Astrocyte of the hippocampus (primary cell): ENCODE data around the gene ZMYM3.
A peak's percentile ranks its signal among the peaks of the same experiment; 100 is the strongest.
"Not testable (repeated sequence)": the region's sequence is repeated elsewhere in the genome, so short reads cannot be mapped to it uniquely, and the experiment has no call there.

Experiments
- DNase-seq: peaks from one replicate; pipeline ENCODE4 v3.0.0; 2011; ENCODE audit warnings: low read depth, low spot score

The ZMYM3 gene

DNA sequence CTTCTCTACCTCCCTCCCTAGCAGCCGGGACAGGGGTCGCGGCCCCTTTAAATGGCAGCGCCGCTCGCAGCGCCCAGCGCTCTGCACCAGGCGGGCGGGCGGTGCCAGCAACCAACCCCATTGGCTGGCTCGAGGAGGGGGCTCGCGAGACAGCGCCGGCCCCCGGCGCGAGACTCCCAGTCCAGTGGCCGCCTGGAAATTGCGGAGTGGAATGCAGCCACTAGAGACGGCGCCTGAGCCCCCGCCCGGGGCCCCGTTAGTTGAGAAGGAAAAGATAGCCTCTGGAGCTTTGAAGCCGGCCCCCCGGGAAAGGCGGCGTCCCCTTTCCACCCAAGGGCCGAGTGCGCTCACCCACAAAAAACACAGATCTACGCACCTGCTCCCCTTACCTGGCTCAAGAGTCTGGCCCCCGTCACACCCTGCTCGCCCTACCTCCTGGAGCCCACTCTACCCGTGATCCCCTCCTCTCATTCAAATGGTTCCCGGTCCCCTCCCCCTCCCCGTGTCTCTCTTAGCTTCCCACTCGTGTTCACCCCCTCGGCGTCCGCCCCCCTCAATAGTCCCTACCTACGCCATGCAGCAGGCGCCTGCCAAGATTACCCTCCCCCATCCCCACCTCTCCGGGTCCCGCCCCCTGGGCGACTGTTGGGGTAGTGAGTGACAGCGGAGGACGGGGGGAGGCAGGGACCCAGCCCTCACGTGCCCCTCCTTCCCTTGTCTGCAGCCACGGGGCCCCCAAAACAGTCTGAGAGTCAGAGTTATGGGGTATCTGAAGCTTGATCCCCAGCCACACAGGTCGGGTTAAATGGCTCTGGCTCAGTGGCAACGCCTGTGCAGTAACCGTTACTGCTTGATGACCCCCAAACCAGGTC, at the start of gene ZMYM3:
TSS of gene ZMYM3 (minus strand) at position 49 of the 872 bp plus-strand sequence. CDS start 885 bp downstream, outside the sequence.
- peak; percentile 94 for DNase-seq

DNA sequence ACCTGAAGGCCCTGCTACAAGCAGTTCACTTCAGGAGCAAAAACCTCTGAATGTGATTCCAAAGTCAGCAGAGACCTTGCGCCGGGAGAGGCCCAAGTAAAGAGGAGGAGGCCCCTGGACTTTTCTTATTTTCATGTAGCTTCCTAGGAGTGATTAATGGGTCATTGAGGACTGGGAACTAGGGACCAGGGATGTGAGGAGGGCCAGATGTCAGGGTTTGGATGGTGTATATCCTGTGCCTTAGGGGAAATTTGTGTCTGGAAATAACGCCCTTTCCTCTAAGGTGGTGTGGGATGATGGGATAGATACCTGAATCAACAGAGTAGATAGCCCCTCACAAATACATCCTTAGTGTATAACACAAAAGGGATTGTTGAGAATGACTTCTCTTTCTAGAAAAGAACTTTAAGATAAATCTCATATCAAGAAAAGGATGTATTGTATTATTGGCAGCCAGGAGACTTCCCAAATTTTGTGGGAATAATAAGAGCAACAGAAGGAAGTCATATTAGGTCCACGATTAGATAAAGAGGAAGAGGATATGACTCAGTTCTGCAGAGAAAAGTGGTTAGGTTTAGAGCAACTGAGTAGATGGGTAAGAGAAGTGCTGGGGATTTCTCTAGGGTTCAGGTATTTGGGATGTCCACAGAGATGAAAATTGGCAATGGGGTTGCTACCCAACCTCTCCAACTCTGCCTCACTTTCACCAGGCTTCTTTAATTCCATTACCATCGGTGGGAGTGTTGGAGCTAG, 48.7 kb upstream of the ZMYM3 start:
- no peak for DNase-seq

DNA sequence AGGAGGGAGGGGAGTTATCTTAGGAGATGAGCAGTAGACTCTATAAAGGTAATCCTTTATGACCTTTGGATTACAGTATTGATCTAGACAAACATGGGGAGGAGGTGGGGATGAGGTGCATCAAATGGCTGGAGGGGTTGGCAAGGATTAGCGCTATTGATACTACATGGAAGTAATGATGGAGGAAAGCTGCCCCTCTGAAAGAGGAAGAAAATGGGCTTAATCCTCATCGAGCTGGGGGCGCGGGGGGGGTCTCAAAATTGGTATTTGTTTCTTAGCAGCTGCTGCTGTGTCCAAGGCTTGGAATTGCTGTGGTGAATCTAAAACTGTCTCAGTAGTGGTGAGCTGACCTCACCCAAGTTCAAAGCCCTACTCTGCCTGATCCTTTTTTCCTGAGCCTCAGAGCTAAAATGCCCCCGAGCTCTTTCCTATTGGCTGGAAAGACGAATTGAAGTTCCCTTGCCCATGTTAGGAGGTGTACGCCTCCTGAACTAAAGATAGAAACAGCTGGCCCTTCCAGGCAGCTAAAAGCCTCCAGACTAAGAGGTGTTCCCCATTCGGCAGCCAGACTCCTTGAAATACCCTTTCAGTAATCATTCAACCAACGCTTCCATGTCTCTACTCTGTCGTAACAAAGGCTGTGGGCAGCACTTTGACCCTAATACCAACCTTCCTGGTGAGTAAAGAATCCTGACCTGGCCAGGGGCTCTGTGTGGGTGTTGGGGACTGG, 47.4 kb upstream of the ZMYM3 start, which contains the start of gene ITGB1BP2:
TSS of gene ITGB1BP2 (plus strand) at position 556 of the 730 bp plus-strand sequence. CDS start at position 613, 57 bp downstream.
- DNase-seq = peak; percentile 16

DNA sequence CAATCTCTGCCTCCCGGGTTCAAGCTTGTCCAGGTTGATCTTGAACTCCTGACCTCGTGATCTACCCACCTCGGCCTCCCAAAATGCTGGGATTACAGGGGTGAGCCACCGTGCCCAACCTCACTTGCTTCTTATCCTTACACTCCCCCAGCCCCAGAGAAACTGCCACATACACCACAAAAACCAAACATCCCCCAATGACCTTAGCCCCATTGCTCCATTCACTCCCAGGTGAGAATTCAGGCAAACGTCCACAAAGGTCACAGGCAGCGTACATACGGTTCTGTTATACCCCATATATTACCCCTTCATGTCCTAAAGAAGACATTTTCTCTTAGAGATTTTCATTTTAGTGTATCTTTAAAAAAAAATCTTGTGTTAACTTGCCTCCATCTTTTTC, 46.6 kb upstream of the ZMYM3 start:
- DNase-seq = not testable (repeated sequence)

DNA sequence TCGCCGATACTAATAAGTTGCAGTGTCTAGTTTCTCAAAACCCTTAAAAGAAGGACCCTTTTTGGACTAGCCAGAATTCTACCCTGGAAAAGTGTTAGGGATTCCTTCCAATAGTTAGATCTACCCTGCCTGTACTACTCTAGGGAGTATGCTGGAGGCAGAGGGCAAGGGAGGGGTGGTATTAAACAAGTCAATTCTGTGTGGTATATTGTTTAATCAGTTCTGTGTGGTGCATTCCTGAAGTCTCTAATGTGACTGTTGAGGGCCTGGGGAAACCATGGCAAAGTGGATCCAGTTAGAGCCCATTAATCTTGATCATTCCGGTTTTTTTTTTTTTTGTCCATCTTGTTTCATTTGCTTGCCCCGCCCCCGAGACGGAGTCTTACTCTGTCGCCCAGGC, 46.1 kb upstream of the ZMYM3 start:
- DNase-seq = not testable (repeated sequence)

DNA sequence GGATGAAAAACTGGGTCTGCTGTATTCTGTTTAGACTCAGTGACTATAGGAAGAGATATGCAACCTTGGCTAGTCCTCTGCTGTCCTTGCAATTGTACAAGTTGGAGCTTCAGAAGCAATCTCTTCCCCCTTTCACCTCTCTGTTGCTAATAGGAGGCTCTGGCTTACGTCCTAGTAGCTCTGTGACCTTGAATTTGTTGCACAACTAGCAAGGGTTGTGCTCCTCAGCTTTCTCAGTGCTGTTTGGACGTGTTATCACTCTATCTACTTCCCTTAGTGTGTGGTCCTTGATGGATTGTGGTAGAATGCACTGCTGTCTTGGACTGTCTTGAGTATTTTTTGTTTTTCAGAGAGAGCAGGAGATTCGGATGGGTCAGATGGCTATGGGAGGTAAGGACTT, 44.2 kb upstream of the ZMYM3 start:
- DNase-seq = no peak

DNA sequence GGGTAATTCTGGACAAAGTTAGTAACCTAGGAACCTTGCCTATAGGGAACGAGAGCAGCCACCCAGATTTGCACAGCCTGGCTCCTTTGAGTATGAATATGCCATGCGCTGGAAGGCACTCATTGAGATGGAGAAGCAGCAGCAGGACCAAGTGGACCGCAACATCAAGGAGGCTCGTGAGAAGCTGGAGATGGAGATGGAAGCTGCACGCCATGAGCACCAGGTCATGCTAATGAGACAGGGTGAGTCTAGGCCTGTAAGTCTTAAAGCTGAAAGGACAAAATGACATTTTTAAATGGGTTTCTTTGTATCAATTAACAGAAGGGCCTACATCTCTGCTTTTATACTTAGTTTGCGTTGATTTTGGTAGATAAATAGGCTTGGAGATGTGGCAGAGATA, 42.9 kb upstream of the ZMYM3 start:
- no peak for DNase-seq

DNA sequence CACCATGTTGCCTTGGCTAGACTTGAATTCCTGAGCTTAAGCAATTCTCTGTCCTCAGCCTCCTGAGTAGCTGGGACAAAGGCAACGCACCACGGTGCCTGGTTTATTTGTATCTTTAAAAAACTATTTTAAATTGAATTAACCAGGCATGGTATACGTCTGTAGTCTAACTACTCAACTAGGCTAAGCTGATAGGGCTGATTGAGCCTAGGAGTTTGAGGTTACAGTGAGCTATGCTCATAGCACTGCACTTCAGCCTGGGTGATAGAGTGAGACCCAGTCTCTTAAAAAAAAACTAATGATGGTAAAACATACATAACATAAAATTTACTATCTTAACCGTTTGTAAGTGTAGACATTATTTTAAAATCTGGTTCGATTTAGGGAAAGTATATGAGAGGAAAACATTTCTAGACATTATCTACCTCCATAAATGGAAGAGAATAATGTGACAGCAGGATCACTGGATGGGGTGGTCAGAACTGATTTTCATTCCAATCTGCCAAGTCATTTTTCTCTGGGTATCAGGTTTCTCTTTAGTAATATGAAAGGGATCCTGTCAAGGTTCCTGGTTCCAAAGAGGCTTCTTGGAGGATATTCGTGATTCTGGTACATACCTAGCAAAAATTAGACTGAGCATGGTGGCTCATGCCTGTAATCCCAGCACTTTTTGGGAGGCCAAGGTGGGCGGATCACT, 38.9 kb upstream of the ZMYM3 start:
- peak; percentile 48 for DNase-seq

DNA sequence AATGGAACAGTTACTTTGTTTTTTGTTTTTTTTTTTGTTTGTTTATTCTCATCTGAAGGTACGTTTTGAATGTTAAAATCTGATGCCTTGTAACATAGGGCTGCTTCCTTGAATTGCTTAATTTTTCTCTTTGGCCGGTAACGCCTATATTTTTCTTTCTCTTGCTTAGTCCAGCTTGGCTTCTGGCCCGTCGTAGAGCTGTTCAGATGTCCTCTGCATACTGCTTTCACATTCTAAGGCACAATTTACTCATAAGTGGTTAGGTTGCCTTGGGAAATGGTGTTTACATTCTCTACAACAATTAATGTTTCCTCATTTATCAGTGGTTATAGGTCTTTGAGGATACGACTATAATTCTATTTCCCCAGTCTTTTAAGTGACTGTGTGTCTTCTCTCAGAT, 37.4 kb upstream of the ZMYM3 start:
- DNase-seq = no peak

DNA sequence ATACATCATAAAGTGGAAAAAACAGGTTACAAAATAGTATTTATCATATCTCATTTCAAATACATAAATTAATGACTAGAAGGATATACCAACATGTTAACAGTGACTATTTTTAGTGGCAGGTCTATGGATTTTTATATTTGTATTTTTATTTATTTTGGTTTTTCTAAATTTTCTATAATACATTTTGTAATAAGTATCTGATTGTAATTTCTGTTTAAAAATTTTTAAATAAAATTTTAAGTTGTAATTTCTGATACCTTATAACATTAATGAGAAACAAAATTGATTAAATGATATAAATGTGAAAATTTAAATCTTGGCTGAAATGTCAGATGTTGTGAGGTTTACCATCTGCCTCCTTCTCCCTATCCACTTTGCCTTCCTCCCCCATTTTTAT, 32.0 kb upstream of the ZMYM3 start:
- no peak for DNase-seq

DNA sequence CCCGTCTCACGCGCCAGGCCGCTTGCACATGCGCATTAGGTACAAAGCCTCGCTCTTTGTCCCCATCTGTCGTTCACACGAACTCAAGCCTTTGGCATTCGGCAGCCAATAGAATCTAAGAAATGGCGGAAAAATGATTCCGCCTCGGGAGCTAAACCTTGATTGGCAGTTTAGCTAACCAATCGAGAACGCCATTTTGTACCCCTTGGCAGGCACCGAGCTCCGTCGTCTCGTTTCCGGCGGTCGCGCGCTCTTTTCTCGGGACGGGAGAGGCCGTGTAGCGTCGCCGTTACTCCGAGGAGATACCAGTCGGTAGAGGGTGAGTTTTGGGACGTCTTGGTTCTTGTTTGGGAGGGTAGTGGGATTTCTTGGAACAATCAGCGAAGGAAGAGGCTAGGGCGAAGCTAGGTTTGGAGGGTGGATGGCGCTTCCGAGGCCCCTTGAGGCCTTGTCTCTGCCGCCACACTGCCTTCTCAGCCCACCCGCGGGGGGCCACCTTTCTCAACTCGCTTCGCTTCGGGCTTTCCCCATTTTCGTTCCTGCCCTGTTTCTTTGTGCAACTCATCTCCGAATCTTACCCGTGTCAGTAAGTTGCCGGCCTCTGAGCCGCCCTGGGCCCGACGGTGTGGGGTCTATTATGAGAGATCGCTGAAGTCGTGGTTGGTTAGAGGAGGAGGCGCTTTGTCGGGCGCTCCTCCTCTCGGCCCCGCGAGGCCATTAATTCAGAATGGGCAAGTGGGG, 29.6 kb upstream of the ZMYM3 start, which contains the start of gene NONO:
TSS of gene NONO (plus strand) at position 233 of the 741 bp plus-strand sequence. CDS start 7,003 bp downstream, outside the sequence.
- DNase-seq = peak; percentile 98

DNA sequence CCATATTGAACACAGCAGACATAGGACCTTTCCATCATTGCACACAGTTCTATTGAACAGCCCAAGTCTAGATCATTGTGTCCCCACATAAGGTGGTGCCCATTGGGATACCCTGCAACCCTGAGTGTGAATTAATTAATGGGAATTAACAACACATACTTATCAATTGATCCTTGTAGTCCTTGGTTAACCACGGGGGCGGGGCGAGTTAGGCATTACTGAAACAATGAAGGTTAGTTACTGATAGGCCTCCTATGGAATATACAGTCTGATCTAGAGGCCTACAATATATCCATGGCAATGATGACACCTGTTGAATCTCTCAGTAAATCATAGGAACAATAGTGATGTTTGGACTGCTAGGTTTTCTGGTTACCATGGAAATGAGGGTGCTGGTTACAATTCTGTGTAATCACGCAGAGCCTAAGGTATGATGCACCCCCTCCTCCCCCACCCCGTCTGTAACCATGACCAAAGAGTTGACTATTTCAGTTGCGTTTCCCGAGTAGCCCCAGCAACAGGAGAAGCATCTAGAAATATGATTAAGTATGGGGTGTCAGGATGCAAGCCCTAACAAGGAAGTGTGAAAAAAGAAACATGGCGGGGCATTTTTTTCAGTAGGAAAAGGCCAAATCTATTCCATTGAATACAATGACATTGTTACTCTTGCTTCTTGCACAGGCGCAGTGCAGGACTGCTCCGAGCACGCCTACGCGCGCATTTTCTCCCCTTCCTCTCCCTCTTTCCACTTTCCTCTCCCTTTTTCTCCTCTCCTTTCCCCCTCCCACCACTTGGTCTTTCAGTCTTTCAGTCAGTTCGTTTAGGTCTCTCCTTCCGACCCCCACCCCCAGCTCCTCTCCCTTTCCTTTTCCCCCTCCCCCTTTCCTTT, 28.8 kb upstream of the ZMYM3 start:
- peak; percentile 57 for DNase-seq

DNA sequence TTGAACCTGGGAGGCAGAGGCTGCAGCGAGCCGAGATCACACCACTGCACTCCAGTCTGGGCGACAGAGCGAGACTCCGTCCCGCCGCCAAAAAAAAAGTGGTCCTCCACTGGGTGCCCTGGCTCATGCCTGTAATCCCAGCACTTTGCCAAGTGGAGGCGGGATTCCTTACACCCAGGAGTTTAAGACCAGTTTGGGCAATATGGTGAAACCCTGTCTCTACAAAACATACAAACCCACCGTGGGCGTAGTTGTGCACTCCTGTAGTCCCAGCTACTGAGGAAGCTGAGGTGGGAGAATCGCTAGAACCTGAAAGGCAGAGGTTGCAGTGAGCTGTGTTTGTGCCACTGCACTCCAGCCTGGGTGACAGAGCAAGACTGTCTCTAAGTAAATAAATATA, 27.4 kb upstream of the ZMYM3 start:
- not testable (repeated sequence) for DNase-seq

DNA sequence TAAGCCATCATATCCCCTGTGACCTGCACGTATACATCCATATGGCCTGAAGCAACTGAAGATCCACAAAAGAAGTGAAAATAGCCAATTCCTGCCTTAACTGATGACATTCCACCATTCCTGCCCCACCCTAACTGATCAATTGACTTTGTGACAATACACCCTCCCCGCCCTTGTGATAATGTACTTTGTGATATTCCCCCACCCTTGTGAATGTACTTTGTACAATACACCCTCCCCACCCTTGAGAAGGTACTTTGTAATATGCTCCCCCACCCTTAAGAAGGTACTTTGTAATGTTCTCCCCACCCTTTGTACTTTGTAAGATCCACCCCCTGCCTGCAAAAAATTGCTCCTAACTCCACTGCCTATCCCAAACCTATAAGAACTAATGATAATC, 18.4 kb upstream of the ZMYM3 start:
- DNase-seq = not testable (repeated sequence)

DNA sequence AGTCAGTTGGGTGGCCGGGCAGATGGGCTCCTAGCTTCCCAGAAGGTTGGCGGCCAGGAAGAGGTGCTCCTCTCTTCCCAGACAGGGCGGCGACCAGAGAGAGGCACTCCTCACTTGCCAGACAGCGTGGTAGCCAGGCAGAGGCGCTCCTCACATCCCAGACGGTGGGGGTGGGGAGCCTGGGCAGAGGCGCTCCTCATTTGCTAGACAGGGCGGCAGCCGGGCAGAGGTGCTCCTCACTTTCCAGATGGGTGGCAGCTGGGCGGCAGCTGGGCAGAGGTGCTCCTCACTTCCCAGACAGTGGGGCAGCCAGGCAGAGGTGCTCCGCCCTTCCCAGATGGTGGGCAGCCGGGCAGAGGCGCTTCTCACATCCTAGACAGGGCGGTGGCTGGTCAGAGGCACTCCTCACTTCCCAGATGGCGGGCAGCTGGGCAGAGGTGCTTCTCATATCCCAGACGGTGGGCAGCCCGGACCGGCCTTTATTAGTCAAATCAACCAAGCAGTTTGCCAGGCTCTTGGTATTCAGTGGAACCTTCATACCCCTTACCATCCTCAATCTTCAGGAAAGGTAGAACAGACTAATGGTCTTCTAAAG, 16.0 kb upstream of the ZMYM3 start:
- no peak for DNase-seq

DNA sequence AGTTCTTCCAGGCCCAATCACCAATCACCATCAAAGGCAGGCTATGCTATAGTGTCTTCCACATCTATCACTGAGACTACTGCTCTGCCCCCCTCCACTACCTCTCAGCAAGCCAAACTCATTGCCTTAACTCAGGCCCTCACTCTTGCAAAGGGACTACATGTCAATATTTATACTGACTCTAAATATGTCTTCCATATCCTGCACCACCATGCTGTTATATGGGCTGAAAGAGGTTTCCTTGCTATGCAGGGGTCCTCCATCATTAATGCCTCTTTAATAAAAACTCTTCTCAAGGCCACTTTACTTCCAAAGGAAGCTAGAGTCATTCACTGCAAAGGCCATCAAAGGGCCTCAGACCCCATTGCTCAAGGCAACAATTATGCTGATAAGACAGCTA, 14.7 kb upstream of the ZMYM3 start:
- DNase-seq = not testable (repeated sequence)

DNA sequence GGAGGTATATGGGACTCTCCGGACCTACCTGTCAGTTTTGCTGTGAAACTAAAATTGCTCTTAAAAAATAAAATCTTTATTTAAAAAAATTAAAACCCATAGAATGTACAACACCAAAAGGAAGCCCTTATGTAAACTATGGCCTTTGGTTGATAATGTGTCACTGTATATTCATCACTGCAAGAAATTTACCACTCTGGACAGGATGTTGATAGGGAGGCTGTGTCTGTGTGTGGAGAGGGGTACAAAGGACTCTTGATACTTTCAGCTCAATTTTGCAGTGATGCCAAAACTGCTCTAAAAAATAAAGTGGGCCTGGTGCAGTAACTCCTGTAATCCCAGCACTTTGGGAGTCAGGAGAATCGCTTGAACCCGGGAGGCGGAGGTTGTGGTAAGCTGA, 2.9 kb upstream of the ZMYM3 start:
- DNase-seq = no peak

DNA sequence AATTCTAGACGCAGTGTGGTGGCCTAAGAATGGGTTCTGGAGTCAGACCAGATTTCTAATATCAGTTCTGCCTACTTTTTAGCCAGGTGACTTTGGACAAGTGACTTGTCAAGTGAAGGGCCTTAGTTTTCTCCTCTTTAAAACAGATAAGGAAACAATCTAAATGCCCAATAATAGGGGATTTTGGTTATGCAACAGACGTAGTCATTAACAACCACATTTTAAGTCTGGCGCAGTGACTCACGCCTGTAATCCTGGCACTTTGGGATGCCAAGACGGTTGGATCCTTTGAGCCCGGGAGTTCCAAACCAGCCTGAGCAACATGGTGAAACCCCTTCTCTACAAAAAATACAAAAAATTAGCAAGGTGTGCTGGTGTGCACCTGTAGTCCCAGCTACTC, 2.1 kb upstream of the ZMYM3 start:
- DNase-seq = no peak
